Stimulated activated CD4-positive, alpha-beta T cell treated with anti-CD3 and anti-CD28 coated beads, Interleukin-1b, Interleukin-23, amount 100 ng/mL, for 4 hours (primary cell): ENCODE data around the gene JAM3.
"Not testable (repeated sequence)": the region's sequence is repeated elsewhere in the genome, so short reads cannot be mapped to it uniquely, and the experiment has no call there.

Experiments
- DNase-seq, 2 donors: peaks; one replicate each; pipeline ENCODE4 v3.0.0-alpha.2; 2020; ENCODE audit warnings: low read depth in 2 of 2

The JAM3 gene

GRCh38 chr11:134062265-134063123 is 6.4 kb upstream of the JAM3 start:
- DNase-seq: no peak

GRCh38 chr11:134063124-134063495 is 5.8 kb upstream of the JAM3 start:
- no peak for DNase-seq

- no peak for DNase-seq
These were observed 4.7 kb upstream of the JAM3 start for GRCh38 chr11:134063991-134064747.

- DNase-seq: no peak
These were observed 3.5 kb upstream of the JAM3 start for GRCh38 chr11:134065381-134065780.

GRCh38 chr11:134066943-134067885 is 1.7 kb upstream of the JAM3 start:
- no peak for DNase-seq

- DNase-seq: no peak
These were observed 812 bp downstream of the JAM3 start for GRCh38 chr11:134069426-134070341.

- no peak for DNase-seq
These were observed 1.5 kb downstream of the JAM3 start for GRCh38 chr11:134070342-134070845.

GRCh38 chr11:134071306-134071705 is 2.4 kb downstream of the JAM3 start:
- DNase-seq: no peak

- no peak for DNase-seq
These were observed 3.0 kb downstream of the JAM3 start for GRCh38 chr11:134071766-134072402.

GRCh38 chr11:134072844-134073243 is 4.0 kb downstream of the JAM3 start:
- no peak for DNase-seq

- no peak for DNase-seq
These were observed 5.5 kb downstream of the JAM3 start for GRCh38 chr11:134074346-134074745.

- no peak for DNase-seq
These were observed 5.9 kb downstream of the JAM3 start for GRCh38 chr11:134074766-134075165.

GRCh38 chr11:134079317-134079716 is 10.4 kb downstream of the JAM3 start:
- no peak for DNase-seq

GRCh38 chr11:134081258-134081657 is 12.4 kb downstream of the JAM3 start:
- not testable (repeated sequence) for DNase-seq

GRCh38 chr11:134082990-134083389 is 14.1 kb downstream of the JAM3 start:
- DNase-seq: no peak

GRCh38 chr11:134086376-134086775 is 17.5 kb downstream of the JAM3 start:
- no peak for DNase-seq

GRCh38 chr11:134092006-134092405 is 23.1 kb downstream of the JAM3 start:
- not testable (repeated sequence) for DNase-seq

- no peak for DNase-seq
These were observed 28.3 kb downstream of the JAM3 start for GRCh38 chr11:134097166-134097565.

GRCh38 chr11:134098566-134099184 is 29.8 kb downstream of the JAM3 start:
- no peak for DNase-seq

GRCh38 chr11:134100171-134100570 is 31.3 kb downstream of the JAM3 start:
- DNase-seq: no peak
